Stimulated activated memory B cell treated with anti-CD40 and anti-IgM and Interleukin-4, amounts not matched to agents 10 μg/mL and 1 μg/mL and 100 μg/mL, for 72 hours (primary cell): ENCODE data around the gene KRTAP5-5.
"Not testable (repeated sequence)": the region's sequence is repeated elsewhere in the genome, so short reads cannot be mapped to it uniquely, and the experiment has no call there.

ENCODE experiments used
- ATAC-seq: fragments of 150-1000 bp; cut with Tn5 transposase; 2 replicates; pipeline ENCODE4 v1.10.0; 2021
- H3K27ac Mint-ChIP-seq: one replicate; pipeline ENCODE4 v1.8.0; 2022; ENCODE audit warnings: mild to moderate bottlenecking, mixed read lengths
- H3K27me3 Mint-ChIP-seq: one replicate; pipeline ENCODE4 v1.8.0; 2022; ENCODE audit warnings: mixed read lengths
- H3K36me3 Mint-ChIP-seq: one replicate; pipeline ENCODE4 v1.8.0; 2022; ENCODE audit warnings: mixed read lengths
- H3K4me1 Mint-ChIP-seq: one replicate; pipeline ENCODE4 v1.8.0; 2022; ENCODE audit warnings: mixed read lengths
- H3K4me3 Mint-ChIP-seq: one replicate; pipeline ENCODE4 v1.8.0; 2022; ENCODE audit warnings: mild to moderate bottlenecking, moderate library complexity, mixed read lengths
- H3K9me3 Mint-ChIP-seq: one replicate; pipeline ENCODE4 v1.8.0; 2022; ENCODE audit warnings: mixed read lengths

Gene KRTAP5-5

DNA sequence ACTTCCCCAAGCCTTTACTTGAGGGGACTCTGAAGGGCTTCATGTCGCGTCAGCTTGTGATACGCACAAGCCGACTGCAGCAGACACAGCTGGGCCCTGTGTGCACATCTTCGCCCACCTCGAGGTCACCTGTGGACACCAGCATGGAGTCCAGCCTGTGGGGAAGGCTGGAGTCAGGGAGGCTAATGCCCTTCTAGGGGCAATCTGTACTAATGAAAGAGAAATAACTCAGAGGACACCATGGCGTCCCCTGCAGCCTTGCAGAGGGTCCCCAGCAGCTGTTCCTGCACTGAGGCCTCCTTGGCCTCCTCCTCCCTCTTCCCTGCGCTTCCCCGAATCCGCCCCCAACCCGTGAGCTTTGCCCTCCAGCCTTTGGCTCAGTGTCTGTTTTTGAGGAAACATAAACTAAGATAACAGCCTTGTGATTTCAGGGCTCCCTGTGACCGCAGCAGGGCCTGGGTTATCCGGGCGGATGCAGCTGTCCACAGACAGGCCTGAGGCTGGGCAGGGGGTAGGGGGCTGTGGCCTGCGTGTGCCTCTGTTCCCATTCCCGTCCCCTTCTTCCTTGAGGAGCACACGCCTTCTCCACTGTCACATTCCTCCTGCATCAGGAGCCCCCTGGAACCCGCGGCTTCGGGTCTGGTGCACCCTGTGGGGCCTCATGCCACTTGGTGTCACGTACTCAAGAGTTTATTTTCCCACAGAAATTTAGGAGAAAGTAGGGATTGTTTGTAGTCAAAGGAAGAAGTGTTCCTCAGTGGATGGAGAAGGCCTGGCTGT lies 25.0 kb downstream of the KRTAP5-5 start:
- Mint-ChIP-seq H3K4me1 (peaks cover 6% of the 10 kb centered on the region), H3K27me3 (peaks cover 84% of the 10 kb centered on the region), H3K36me3 (no peaks in the 10 kb centered on the region), H3K9me3 (no peaks in the 10 kb centered on the region), H3K4me3 (no peak overlapping the region), H3K27ac (no peak overlapping the region)
- no peak for ATAC-seq

DNA sequence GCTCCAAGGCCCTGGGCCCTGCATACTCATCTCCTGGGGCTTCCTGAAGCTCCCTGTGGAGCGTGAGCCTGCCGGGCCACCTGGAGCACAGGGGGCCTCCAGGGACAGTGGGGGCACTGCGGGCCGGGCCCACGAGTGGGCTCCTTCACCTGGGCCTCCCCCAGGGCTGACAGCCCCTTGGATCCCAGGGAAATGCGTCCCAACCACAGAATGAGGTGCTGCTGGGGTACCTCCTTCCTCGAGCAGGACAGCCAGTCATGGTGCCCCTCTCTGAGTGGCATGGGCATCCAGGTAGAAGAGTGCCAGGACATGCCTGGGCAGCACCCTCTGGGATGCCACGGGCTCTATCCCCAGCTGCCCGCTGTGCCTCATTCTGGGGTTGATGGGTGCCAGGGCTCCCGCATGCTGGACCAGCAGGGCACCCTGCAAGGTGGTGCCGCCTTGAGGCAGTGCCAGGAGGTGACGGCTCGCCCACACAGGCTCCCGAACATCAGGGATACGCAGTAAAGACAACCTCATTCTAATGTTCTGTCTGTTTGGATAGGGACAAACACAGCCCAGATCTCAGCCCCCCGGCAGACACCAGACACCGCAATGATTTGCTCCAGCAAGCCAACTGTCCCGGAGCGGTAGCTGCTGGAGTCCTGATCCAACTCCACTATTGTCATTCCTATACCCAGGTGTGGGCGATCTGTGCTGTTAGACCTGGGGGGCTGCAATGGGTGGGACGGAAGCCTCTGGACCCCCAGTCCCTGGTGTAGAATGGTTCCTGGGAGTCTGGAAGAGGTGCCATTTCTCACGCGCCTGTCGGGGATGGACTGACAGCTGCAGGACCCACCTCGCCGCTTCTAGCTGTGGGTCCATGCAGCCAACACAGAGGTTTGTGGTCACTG lies 25.8 kb downstream of the KRTAP5-5 start:
- ATAC-seq: no peak
- peaks cover 93% of the 10 kb centered on the region for H3K27me3 Mint-ChIP-seq

DNA sequence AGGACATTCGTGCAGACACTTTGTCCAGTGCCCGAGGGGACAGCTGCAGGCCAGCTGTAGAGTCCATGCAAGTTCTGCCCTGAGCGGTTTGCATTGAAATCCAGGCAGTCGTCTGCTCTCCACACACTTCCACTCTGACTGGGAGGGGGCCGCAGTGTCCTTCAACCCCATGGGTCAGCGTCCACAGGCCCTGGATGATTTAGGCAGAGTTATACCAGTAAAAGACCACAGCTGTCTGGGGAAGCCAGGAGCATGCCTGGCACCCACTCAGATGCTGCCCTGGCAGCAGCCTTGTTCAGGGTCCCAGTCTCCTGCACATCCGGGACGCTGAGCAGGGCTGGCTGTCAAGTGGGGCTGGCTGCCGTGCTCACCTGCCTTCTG lies 26.5 kb downstream of the KRTAP5-5 start:
- no peak overlapping the region for H3K27ac Mint-ChIP-seq
- peaks cover 6% of the 10 kb centered on the region for H3K4me1 Mint-ChIP-seq
- peaks cover 94% of the 10 kb centered on the region for H3K27me3 Mint-ChIP-seq
- H3K9me3 Mint-ChIP-seq: no peaks in the 10 kb centered on the region
- no peak for ATAC-seq
- no peak overlapping the region for H3K4me3 Mint-ChIP-seq
- H3K36me3 Mint-ChIP-seq: no peaks in the 10 kb centered on the region

More for the DNA sequence above, 25.8 kb downstream of the KRTAP5-5 start:
- peaks cover 6% of the 10 kb centered on the region for H3K4me1 Mint-ChIP-seq
- no peak overlapping the region for H3K4me3 Mint-ChIP-seq
- no peaks in the 10 kb centered on the region for H3K9me3 Mint-ChIP-seq
- no peak overlapping the region for H3K27ac Mint-ChIP-seq
- no peaks in the 10 kb centered on the region for H3K36me3 Mint-ChIP-seq

DNA sequence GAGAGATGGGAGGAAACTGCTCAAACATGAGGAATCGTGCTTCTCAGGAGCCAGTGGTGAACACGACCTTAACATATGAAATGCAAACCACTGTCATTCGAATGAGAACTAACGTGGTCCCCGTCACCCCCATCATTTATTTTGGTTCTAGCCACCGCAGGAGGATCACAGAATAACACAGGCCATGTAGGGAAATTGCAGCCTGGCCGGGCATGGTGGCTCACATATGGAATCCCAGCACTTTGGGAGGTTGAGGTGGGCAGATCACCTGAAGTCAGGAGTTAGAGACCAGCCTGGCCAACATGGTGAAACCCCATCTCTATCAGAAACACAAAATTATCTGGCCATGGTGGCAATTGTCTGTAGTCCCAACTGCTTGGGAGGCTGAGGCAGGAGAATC lies 27.1 kb downstream of the KRTAP5-5 start:
- Mint-ChIP-seq H3K27ac (no peak overlapping the region), H3K4me1 (peaks cover 6% of the 10 kb centered on the region), H3K36me3 (no peaks in the 10 kb centered on the region), H3K27me3 (peaks cover 94% of the 10 kb centered on the region), H3K9me3 (no peaks in the 10 kb centered on the region), H3K4me3 (no peak overlapping the region)
- ATAC-seq: no peak

DNA sequence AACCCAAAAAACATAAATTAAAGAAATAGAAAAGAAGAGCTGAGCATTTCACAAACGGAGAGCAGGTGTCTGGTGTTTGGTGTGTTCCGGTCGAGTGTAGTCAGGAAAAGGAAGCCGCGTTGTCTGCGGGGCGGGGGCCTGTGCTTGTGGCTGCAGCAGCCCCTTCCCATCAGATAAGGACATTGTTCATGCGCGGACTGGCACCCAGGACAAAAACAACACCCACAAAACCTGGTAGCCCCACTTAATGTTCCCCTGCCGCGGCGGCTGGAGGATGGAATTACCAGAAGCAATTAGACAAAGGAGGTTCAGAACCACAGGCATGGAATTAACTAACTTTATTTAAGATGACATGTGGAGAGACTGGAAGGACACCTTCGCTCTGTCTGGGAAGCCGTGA lies 29.9 kb downstream of the KRTAP5-5 start:
- Mint-ChIP-seq H3K4me3 (no peak overlapping the region), H3K27me3 (peaks cover 85% of the 10 kb centered on the region), H3K27ac (no peak overlapping the region), H3K4me1 (peaks cover 6% of the 10 kb centered on the region), H3K36me3 (no peaks in the 10 kb centered on the region), H3K9me3 (no peaks in the 10 kb centered on the region)
- no peak for ATAC-seq

DNA sequence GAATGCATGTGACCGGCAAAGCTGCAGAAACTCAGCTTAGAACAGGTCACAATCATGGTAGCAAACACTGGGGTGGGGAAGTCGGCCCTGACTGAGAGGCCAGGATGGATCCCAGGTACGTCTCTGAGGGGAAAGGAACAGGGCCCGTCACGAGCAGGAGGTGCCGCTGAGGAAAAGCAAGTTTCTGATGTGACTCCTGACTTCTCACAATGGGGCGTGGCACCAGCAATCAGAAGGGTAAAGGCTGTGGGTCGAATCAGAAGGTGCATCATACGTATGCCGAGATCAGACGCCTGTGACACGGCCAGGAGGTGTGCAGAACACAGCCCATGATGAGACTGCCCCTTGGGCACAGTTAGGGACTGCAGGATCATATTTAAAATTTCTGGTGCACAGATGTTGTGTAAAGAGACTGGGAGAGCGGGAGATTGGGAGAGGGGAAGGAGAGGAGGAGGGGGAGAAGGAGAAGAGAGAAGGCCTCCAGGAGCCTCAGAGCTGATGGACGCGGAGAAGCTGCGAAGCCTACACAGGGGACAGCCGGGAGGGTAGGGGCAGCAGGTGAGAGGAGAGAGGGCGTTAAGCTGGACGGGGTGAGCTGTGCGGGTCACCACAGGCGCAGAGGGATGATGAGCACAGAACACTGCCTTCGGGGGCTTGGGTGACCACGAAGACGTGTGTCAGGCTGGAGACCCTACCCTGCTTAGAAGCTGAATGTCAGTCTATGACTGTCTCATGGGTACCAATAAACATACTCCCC lies 30.7 kb downstream of the KRTAP5-5 start:
- H3K4me1 Mint-ChIP-seq: peaks cover 6% of the 10 kb centered on the region
- no peaks in the 10 kb centered on the region for H3K36me3 Mint-ChIP-seq
- no peaks in the 10 kb centered on the region for H3K9me3 Mint-ChIP-seq
- peaks cover 82% of the 10 kb centered on the region for H3K27me3 Mint-ChIP-seq
- H3K27ac Mint-ChIP-seq: no peak overlapping the region
- no peak overlapping the region for H3K4me3 Mint-ChIP-seq
- ATAC-seq: no peak

DNA sequence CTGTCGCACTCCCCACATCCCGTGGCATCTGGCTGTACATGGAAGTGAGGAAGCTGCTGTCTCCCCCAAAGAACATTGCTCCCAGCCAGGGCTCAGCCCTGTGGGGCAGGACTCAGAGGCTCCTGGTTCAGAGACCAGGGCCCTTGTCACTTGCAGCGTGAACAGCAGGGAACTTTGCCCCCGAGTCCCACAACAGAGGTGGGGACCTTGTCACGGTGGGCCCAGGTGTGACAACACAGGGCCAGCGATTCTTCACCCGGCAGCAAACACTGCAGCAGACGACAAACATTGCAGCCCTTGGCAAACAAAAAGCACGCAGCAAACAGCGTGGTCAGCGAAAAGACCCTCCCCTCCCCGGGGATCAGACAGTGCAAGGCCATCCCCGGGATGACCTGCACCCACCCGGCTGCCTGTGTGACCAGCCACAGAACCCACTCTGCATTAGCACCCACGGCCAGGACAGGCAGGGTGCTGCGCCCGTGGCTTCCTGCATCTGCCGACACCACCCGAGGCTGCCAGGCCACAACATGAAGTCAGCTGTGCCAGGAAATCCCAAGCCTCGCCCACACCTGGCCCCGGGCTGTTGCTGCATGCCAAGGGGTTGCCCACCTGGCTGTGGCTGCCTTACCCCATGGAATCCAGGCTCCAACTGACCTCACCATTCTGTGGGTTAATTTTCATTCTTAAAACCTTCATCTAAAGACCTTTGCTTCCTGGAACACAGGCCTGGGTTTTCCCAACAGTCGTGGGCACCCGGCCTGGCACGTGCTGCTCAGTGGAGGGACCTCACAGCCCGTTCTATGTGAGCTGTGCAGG lies 32.1 kb downstream of the KRTAP5-5 start:
- H3K27ac Mint-ChIP-seq, H3K4me3 Mint-ChIP-seq, H3K9me3 Mint-ChIP-seq, H3K4me1 Mint-ChIP-seq, H3K36me3 Mint-ChIP-seq, ATAC-seq: not testable (repeated sequence)
- peaks cover 72% of the 10 kb centered on the region for H3K27me3 Mint-ChIP-seq

DNA sequence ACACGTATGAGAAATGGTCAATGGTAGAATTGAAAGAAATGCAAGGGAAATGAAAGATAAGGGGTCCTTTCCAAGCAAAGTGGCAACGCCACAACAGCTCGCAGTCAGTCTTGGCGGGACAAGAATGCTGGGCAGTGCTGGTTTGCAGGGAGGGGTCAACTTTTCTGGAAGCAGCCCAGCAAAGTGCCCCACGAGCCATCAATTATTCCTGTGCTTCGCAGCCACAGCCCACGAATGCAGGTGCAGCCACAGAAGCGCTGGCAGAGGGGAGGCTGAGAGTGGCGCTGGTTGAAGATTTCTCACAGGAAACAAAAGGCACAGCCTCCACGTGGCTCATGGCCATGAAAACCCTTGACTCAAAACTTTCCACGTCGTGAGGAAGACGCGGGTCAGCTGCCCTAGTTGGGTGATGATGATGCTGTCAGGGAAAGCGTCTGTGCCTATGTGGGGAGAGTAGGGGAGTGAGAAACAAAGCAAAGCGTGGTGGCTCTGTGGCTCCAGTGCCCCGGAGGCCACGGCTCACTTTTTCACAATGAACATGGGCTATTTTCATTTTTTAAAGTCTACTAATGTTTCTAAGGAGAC lies 33.2 kb downstream of the KRTAP5-5 start:
- H3K4me1 Mint-ChIP-seq, H3K4me3 Mint-ChIP-seq, H3K9me3 Mint-ChIP-seq, ATAC-seq, H3K27ac Mint-ChIP-seq, H3K36me3 Mint-ChIP-seq: not testable (repeated sequence)
- H3K27me3 Mint-ChIP-seq: peaks cover 65% of the 10 kb centered on the region

DNA sequence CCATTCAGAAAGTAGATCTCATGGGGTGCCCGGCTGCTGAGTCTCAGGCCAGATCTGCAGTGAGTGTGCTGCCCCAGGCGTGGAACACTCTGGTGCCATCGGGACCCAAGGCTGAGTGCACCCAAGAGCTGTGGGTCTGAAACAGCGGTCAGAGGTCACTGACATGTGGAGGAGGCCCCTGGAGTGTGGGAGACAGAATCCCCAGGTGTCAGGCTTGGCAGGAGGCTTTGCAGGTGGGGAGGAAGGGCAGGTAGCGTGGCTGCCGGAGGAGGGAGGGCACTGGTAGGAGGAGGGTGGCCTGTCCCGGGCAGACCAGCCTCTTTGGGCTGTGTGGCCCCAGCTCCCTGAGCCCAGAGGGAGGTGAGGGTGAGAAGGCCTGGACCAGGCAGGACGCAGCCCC lies 35.7 kb downstream of the KRTAP5-5 start:
- no peaks in the 10 kb centered on the region for H3K4me1 Mint-ChIP-seq
- no peaks in the 10 kb centered on the region for H3K36me3 Mint-ChIP-seq
- peaks cover under 1% of the 10 kb centered on the region for H3K9me3 Mint-ChIP-seq
- no peak overlapping the region for H3K4me3 Mint-ChIP-seq
- peaks cover 64% of the 10 kb centered on the region for H3K27me3 Mint-ChIP-seq
- no peak for ATAC-seq
- no peak overlapping the region for H3K27ac Mint-ChIP-seq

DNA sequence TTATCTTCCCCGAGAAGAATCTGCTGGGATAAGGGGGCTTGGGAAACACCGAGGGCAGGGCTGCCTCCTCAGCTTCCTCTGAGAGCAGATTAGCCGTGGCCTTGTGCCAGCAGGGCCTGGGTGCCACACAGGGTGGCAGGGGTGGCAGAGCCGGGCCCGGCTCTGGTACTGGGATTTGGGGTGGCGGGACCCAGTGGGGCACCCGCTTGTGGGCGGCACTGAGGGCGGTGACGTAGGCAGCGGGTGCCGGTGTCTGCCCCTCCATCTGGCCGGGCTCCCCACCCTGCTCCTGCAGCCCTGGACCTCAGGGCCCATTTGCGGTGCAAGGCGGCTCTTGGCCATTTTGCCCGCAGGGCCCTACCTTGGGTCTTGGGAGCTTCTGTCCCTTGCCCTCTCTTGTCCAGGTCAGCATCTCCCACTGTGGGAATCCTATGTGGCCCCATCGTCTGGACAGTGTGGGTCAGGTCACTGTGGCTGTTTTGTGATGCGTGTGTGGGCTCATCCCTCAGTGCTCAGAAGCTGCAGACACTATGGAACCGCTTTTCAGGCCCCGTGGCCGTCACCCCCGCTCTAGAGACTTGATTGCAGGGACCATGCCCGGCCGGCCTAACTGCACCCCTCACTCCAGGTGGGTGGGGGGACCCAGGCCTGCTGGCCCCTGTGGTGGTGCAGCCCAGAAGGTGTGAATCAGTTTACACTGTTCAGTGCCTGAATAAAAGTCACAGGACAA lies 37.7 kb downstream of the KRTAP5-5 start:
- Mint-ChIP-seq H3K4me1 (no peaks in the 10 kb centered on the region), H3K36me3 (no peaks in the 10 kb centered on the region), H3K9me3 (peaks cover 7% of the 10 kb centered on the region), H3K27ac (no peak overlapping the region), H3K27me3 (peaks cover 45% of the 10 kb centered on the region), H3K4me3 (no peak overlapping the region)
- peak; percentile 42 for ATAC-seq

DNA sequence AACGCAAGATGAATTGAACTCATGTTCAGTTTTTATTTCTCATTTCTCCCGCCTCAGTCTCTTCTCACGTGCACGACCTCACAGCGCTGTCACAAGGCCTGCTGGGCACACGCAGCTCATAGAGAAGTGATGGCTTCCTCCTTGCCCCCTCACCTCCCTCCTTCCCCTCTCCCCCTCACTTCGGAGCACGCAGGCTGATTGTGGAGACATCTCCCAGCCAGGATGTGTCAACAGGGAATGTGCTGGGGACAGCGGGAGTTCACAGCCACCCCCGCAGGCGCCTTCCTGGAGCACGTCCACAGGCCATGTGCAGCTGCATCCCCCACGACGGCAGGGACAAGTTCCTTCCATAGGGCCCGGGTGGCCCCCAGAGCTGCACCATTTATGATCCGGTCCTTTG lies 38.3 kb downstream of the KRTAP5-5 start:
- ATAC-seq: no peak

DNA sequence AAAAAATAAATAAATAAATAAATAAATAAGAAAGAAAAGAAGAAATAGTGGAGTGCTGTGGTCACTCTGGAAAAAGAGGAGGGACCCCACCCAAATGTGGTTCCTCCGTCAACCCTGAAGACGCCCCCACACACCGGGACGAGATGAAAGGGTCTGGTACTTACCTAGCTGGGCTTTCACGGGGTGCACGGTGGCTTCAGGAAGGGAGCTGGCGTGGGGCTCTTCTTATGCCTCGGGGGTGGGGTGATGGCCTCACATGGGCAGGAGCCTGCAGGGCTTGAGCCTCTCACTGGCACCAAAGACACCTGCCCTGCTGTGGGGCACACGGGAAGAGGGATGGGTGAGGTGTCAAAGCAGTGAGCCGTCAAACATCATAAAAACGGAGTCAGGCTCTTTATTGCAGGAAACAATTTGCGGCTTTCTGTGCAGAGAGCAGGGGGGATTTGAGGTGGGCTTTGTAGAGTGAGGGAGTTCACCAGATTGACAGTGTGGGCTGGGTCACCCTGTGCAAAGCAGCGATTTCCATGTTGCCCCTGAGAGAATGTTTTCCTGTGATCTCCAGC lies 39.4 kb downstream of the KRTAP5-5 start:
- ATAC-seq: no peak

More for the DNA sequence above, 38.3 kb downstream of the KRTAP5-5 start:
- H3K4me3 Mint-ChIP-seq: no peak overlapping the region
- no peak overlapping the region for H3K27ac Mint-ChIP-seq
- H3K36me3 Mint-ChIP-seq: no peaks in the 10 kb centered on the region
- peaks cover 39% of the 10 kb centered on the region for H3K27me3 Mint-ChIP-seq
- H3K9me3 Mint-ChIP-seq: peaks cover 7% of the 10 kb centered on the region
- H3K4me1 Mint-ChIP-seq: no peaks in the 10 kb centered on the region

DNA sequence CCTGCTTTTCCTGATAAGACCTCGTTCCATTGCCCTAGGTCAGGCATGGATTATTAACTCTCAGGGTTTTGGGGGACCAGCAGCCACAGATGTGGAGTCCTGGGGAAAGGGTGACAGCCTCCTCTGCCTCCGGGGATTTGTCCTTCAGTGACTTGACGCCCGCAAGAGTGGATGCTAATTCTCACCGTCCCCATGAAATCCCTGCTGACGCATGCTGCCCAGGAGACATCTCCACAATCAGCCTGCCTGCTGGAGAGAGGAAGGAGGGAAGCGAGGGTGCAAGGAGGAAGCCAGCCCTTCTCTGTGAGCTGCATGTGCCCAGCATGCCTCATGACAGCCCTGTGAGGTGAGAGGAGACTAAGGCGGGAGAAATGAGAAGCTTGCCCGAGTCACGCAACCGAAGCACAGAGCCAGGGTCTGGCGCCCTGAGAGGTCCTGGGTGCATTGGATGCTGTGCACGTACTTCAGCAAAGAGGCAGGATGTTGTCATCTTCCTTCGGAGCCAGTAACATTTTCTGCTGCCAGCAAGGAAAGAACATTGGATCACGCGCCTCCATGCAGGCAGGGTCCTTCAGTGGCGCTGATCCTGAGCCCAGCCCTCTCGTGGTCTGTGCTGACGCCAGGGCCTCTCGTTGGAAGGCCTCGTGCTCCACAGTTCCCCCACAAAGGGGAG lies 40.1 kb downstream of the KRTAP5-5 start:
- ATAC-seq: no peak
- Mint-ChIP-seq H3K4me1 (no peaks in the 10 kb centered on the region), H3K27ac (no peak overlapping the region), H3K9me3 (peaks cover 7% of the 10 kb centered on the region), H3K27me3 (peaks cover 43% of the 10 kb centered on the region), H3K36me3 (no peaks in the 10 kb centered on the region), H3K4me3 (no peak overlapping the region)

More for the DNA sequence above, 39.4 kb downstream of the KRTAP5-5 start:
- peaks cover 38% of the 10 kb centered on the region for H3K27me3 Mint-ChIP-seq
- no peaks in the 10 kb centered on the region for H3K4me1 Mint-ChIP-seq
- H3K27ac Mint-ChIP-seq: no peak overlapping the region
- H3K4me3 Mint-ChIP-seq: no peak overlapping the region
- H3K9me3 Mint-ChIP-seq: peaks cover 7% of the 10 kb centered on the region
- H3K36me3 Mint-ChIP-seq: no peaks in the 10 kb centered on the region
